Measurements from ENCODE around the gene AHR.

AHR gene

GRCh38 chr7:17298102-17298839, at the start of gene AHR:
TSS of gene AHR (plus strand) at chr7:17298652. CDS start at chr7:17299265, 613 bp downstream.
- peak; percentile 93 for DNase-seq

GRCh38 chr7:17253885-17254284, 44.6 kb upstream of the AHR start:
- no peak for DNase-seq

GRCh38 chr7:17255926-17256325, 42.5 kb upstream of the AHR start:
- no peak for DNase-seq

- DNase-seq, result no peak
Observed at GRCh38 chr7:17256375-17256774, 42.1 kb upstream of the AHR start.

- no peak for DNase-seq
Observed at GRCh38 chr7:17266565-17266964, 31.9 kb upstream of the AHR start.

GRCh38 chr7:17269341-17270221, 28.9 kb upstream of the AHR start:
- no peak for DNase-seq

- DNase-seq, result peak; percentile 70
Observed at GRCh38 chr7:17274551-17275245, 23.8 kb upstream of the AHR start.

- peak; percentile 94 for DNase-seq
Observed at GRCh38 chr7:17275749-17276671, 22.4 kb upstream of the AHR start.

- peak; percentile 7 for DNase-seq
Observed at GRCh38 chr7:17279061-17279460, 19.4 kb upstream of the AHR start.

GRCh38 chr7:17289074-17289645, 9.3 kb upstream of the AHR start:
- DNase-seq, result no peak

- no peak for DNase-seq
Observed at GRCh38 chr7:17292843-17293242, 5.6 kb upstream of the AHR start.

GRCh38 chr7:17293481-17293880, 5.0 kb upstream of the AHR start:
- DNase-seq, result no peak

GRCh38 chr7:17297243-17297642, 1.2 kb upstream of the AHR start:
- no peak for DNase-seq

- no peak for DNase-seq
Observed at GRCh38 chr7:17298840-17299482, 509 bp downstream of the AHR start.

GRCh38 chr7:17299483-17299991, 1.1 kb downstream of the AHR start:
- DNase-seq, result peak; percentile 21

- DNase-seq, result no peak
Observed at GRCh38 chr7:17300012-17300411, 1.6 kb downstream of the AHR start.

- DNase-seq, result no peak
Observed at GRCh38 chr7:17300437-17300836, 2.0 kb downstream of the AHR start.

- peak; percentile 49 for DNase-seq
Observed at GRCh38 chr7:17301471-17302456, 3.3 kb downstream of the AHR start.

- DNase-seq, result peak; percentile 54
Observed at GRCh38 chr7:17302575-17303142, 4.2 kb downstream of the AHR start.

GRCh38 chr7:17304926-17305325, 6.5 kb downstream of the AHR start:
- DNase-seq, result peak; percentile 90

Data from fibroblast of skin of right quadriceps (primary cell).